Measurements from ENCODE around the gene HEXIM1. TPM values are rescaled to one million over a fixed set of nuclear protein-coding genes. Genes with fewer than 3 reads are reported as not detected.

The HEXIM1 gene
- total RNA-seq, 6 experiments from 2014 or later, result 14.0 to 27.1 (median 19.6) TPM

DNA sequence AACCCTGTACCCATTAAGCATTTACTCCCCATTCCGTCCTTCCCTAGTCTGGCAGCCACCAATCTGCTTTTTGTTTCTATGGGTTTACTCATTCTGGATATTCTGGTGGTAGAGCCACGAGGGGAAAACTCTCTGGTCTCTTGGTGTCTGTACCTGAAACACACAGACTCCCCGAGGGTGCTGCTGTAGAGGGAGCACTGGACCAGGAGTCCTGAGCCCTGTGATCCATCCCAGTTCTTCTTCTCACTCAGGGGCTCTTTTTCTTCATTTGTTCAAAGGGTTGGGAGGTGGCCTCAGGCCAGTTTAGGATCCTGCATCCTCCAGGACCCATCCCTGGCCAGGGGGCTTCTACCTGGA, 27.5 kb downstream of the HEXIM1 start:
- TF ChIP-seq POLR2A (IDR thresholded peaks at IDR 0.05) (no peak), CTCF (IDR thresholded peaks at IDR 0.05) (no peak)
- Histone ChIP-seq H3K4me3 (no peak overlapping the region), H3K36me3 (no peaks in the 10 kb centered on the region), H3K4me1 (peaks cover 0 to 23% (median 9%) of the 10 kb centered on the region in 4 donors), H3K27me3 (no peaks in the 10 kb centered on the region), H3K27ac (no peak overlapping the region), H3K9me3 (no peaks in the 10 kb centered on the region)
- no peak for DNase-seq
- no peak for ATAC-seq
- WGBS (ENCODE audit: insufficient coverage, low coverage, low lambda C conversion rate, missing lambda C conversion rate), result 59% methylated on average over 3 of the region's 3 CpGs
- intact Hi-C loops (cut with DNase I), result no loop called here

DNA sequence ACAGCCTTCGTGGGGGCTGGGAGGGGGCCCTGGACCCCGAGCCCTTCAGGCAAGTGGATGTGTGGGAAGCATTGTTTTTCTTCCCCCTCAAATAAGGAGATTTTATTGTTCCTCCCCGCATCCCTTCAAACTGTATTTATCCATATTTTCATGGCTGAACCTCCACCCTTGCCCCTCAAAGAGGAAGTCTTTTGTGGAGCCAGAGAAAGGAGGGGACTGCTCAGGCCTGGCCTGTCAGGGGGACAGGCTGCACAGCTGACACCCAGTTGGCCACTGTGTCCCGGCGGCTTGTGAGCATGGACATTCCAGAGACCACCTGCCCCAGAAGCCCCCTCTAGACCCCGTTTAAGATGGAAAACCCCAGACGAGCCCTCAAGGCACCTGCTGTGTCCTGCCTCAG, 29.3 kb downstream of the HEXIM1 start:
- TF ChIP-seq CTCF (IDR thresholded peaks at IDR 0.05) (no peak), POLR2A (IDR thresholded peaks at IDR 0.05) (no peak)
- DNase-seq (no peak), ATAC-seq (no peak)
- Histone ChIP-seq H3K4me3 (no peak overlapping the region), H3K27me3 (no peaks in the 10 kb centered on the region), H3K9me3 (no peaks in the 10 kb centered on the region), H3K4me1 (peaks cover 0 to 5% (median 2%) of the 10 kb centered on the region in 4 donors), H3K27ac (no peak overlapping the region), H3K36me3 (no peaks in the 10 kb centered on the region)
- no CpG with 5 or more reads among the region's 7 CpGs for WGBS (ENCODE audit: insufficient coverage, low coverage, low lambda C conversion rate, missing lambda C conversion rate)
- intact Hi-C loops (cut with DNase I), result no loop called here

- no peak for ATAC-seq
- H3K27me3 ChIP-seq, result no peaks in the 10 kb centered on the region
- WGBS (ENCODE audit: insufficient coverage, low coverage, low lambda C conversion rate, missing lambda C conversion rate), result 97% methylated on average over 4 of the region's 5 CpGs
- TF ChIP-seq POLR2A (IDR thresholded peaks at IDR 0.05) (no peak), CTCF (IDR thresholded peaks at IDR 0.05) (no peak)
- H3K36me3 ChIP-seq, result no peaks in the 10 kb centered on the region
- no peak overlapping the region for H3K4me3 ChIP-seq
- DNase-seq, result no peak
- H3K4me1 ChIP-seq, result no peaks in the 10 kb centered on the region
- intact Hi-C loops (cut with DNase I), result no loop called here
- H3K9me3 ChIP-seq, result no peaks in the 10 kb centered on the region
- no peak overlapping the region for H3K27ac ChIP-seq
Measured at GRCh38 chr17:45184144-45184543, 35.9 kb downstream of the HEXIM1 start.

DNA sequence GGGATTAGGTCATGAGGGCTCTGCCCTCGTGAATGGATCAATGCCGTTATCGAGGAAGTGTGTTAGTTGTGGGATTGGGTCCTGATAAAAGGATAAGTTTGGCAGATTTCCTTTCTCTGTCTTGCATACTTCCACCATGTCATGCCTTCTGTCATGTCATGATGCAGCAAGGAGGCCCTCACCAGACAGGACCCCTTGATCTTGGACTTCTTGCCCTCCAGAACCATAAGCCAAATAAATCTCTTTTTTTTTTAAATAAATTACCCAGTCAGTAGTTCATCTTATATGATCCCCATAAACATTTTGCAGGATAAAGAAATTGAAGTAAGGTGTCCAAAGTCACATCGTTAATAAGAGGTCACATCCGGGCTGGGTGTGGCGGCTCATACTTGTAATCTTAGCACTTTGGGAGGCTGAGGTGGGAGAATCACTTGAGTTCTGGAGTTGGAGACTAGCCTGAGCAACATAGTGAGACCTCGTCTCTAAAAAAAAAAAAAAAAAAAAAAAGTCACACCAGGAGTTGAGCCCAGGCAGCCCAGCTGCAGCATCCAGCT, 38.6 kb downstream of the HEXIM1 start:
- peaks cover 0 to 23% (median 10%) of the 10 kb centered on the region in 4 donors for H3K4me1 ChIP-seq
- intact Hi-C loops (cut with DNase I), result no loop called here
- ATAC-seq (no peak), DNase-seq (no peak)
- H3K27me3 ChIP-seq, result no peaks in the 10 kb centered on the region
- H3K4me3 ChIP-seq, result no peak overlapping the region
- 54% methylated on average over 5 of the region's 7 CpGs for WGBS (ENCODE audit: insufficient coverage, low coverage, low lambda C conversion rate, missing lambda C conversion rate)
- no peaks in the 10 kb centered on the region for H3K9me3 ChIP-seq
- no peak overlapping the region for H3K27ac ChIP-seq
- H3K36me3 ChIP-seq, result no peaks in the 10 kb centered on the region
- TF ChIP-seq POLR2A (IDR thresholded peaks at IDR 0.05) (no peak), CTCF (IDR thresholded peaks at IDR 0.05) (no peak)

- Histone ChIP-seq H3K27me3 (no peaks in the 10 kb centered on the region), H3K4me3 (no peak overlapping the region), H3K36me3 (no peaks in the 10 kb centered on the region), H3K27ac (no peak overlapping the region), H3K4me1 (peaks cover 0 to 35% (median 16%) of the 10 kb centered on the region in 4 donors), H3K9me3 (no peaks in the 10 kb centered on the region)
- WGBS (ENCODE audit: insufficient coverage, low coverage, low lambda C conversion rate, missing lambda C conversion rate), result 79% methylated on average over 2 of the region's 2 CpGs
- TF ChIP-seq CTCF (IDR thresholded peaks at IDR 0.05) (no peak), POLR2A (IDR thresholded peaks at IDR 0.05) (no peak)
- intact Hi-C loops (cut with DNase I), result no loop called here
- DNase-seq (no peak), ATAC-seq (no peak)
Measured at GRCh38 chr17:45189009-45189408, 40.7 kb downstream of the HEXIM1 start.
